Nucleus accumbens (tissue), 56 donors: ENCODE results near the gene SFTA2.

Experiments
- DNase-seq, 56 donors: peaks; one replicate each; lab custom pipeline; 2025; lab: John Stamatoyannopoulos, UW

Gene SFTA2

GRCh38 chr6:30891816-30892538, 40.0 kb downstream of the SFTA2 start:
- no peak for DNase-seq

GRCh38 chr6:30891450-30891723, 40.6 kb downstream of the SFTA2 start:
- DNase-seq: no peak

- no peak for DNase-seq
Measured at GRCh38 chr6:30890646-30891449, 41.1 kb downstream of the SFTA2 start.

- peak in 52 of 56 donors; percentile 23 to 89 (median 73) for DNase-seq
Measured at GRCh38 chr6:30889921-30890645, 41.9 kb downstream of the SFTA2 start.

GRCh38 chr6:30889496-30889885, 42.5 kb downstream of the SFTA2 start:
- no peak for DNase-seq

- DNase-seq: peak in 3 of 56 donors; percentile 17 to 37 (median 24)
Measured at GRCh38 chr6:30888816-30889495, 43.0 kb downstream of the SFTA2 start.

- peak in 18 of 56 donors; percentile 8 to 82 (median 28) for DNase-seq
Measured at GRCh38 chr6:30887901-30888815, 43.8 kb downstream of the SFTA2 start.

- no peak for DNase-seq
Measured at GRCh38 chr6:30886897-30887255, 45.1 kb downstream of the SFTA2 start.

GRCh38 chr6:30885999-30886896, 45.7 kb downstream of the SFTA2 start:
- peak in 54 of 56 donors; percentile 32 to 93 (median 62) for DNase-seq

GRCh38 chr6:30885481-30885998, 46.4 kb downstream of the SFTA2 start:
- peak in 21 of 56 donors; percentile 38 to 80 (median 60) for DNase-seq

- DNase-seq: peak in 47 of 56 donors; percentile 30 to 81 (median 61)
Measured at GRCh38 chr6:30884521-30885480, 47.2 kb downstream of the SFTA2 start.

GRCh38 chr6:30883685-30884520, 48.1 kb downstream of the SFTA2 start, which contains the start of gene DDR1:
DDR1 (plus strand) TSS chr6:30884519; CDS start chr6:30888730, 4,211 bp downstream.
- peak in 52 of 56 donors; percentile 53 to 89 (median 79) for DNase-seq

- DNase-seq: peak in 13 of 56 donors; percentile 9 to 55 (median 26)
Measured at GRCh38 chr6:30882759-30883684, 48.9 kb downstream of the SFTA2 start.

- DNase-seq: peak in 6 of 56 donors; percentile 7 to 48 (median 23)
Measured at GRCh38 chr6:30882204-30882758, 49.7 kb downstream of the SFTA2 start.
